ENCODE measurements around the gene TRIP12.
"Not testable (repeated sequence)": the region's sequence is repeated elsewhere in the genome, so short reads cannot be mapped to it uniquely, and the experiment has no call there.

Gene TRIP12

DNA sequence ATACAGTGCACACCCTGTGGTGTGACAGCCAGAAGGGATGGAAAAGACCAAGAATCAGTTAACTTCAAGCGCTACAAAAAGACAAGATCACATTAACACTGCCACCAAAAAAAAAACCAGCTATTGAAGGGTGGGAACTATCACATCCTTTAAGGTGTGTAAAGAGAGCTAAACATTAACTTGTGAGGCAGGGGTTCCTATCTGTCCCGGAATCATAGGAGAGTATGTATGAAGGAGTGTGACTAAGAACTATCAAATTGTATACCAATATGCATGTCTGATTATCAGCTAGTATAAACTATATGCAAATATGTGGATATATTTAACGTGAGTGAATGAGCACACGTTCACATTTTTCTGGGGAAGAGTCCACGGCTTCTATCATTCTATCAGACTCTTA, 119.0 kb downstream of the TRIP12 start:
- no peak for DNase-seq
- H3K36me3 ChIP-seq, result peaks cover 66% of the 10 kb centered on the region
- no peaks in the 10 kb centered on the region for H3K27me3 ChIP-seq
- TF ChIP-seq, protein P1, sequence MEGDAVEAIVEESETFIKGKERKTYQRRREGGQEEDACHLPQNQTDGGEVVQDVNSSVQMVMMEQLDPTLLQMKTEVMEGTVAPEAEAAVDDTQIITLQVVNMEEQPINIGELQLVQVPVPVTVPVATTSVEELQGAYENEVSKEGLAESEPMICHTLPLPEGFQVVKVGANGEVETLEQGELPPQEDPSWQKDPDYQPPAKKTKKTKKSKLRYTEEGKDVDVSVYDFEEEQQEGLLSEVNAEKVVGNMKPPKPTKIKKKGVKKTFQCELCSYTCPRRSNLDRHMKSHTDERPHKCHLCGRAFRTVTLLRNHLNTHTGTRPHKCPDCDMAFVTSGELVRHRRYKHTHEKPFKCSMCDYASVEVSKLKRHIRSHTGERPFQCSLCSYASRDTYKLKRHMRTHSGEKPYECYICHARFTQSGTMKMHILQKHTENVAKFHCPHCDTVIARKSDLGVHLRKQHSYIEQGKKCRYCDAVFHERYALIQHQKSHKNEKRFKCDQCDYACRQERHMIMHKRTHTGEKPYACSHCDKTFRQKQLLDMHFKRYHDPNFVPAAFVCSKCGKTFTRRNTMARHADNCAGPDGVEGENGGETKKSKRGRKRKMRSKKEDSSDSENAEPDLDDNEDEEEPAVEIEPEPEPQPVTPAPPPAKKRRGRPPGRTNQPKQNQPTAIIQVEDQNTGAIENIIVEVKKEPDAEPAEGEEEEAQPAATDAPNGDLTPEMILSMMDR (IDR thresholded peaks at IDR 0.05; ENCODE audit: low read depth, low read length), result no peak
- H3K4me3 ChIP-seq (ENCODE audit: low read depth, low read length), result no peak overlapping the region
- H3K9me3 ChIP-seq, result no peaks in the 10 kb centered on the region
- H3K4me1 ChIP-seq, result no peaks in the 10 kb centered on the region

DNA sequence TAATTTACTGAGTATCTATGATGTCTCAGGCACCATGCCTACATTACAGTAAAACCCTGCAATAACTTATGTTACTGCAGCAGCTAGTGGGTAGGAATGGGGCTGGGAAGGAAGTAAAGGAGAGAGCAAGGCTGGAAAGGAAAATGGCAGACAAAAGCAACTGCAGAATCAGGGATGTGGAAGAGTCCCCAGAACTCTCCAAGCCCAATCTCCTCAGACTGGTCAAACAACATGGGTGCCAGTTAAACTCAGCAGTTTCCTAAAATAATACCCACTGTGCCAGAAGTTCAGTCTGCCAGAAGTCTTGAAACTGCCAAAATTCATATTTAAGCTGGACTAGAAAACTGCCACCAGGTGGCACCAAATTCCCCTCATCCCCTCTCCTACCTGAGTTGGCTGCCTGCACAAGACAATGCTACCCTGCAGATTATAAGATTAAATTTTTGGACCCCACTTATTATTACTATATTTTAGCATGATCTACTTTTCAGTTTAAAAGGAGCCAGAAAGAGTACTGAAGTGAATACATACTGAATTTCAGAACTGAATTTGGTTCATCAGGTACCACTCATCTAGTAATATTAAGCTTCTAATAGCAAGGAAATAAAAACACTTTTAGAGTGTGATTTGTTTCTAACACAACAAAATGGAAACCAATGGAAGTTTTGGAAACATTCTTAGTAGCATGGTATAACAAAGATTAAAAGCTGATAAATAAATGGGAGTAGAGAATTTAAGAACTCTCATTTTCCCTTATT, 120.6 kb downstream of the TRIP12 start:
- Histone ChIP-seq H3K36me3 (peaks cover 67% of the 10 kb centered on the region), H3K9me3 (no peaks in the 10 kb centered on the region), H3K4me1 (no peaks in the 10 kb centered on the region), H3K4me3 (ENCODE audit: low read depth, low read length) (no peak overlapping the region), H3K27me3 (no peaks in the 10 kb centered on the region)
- TF ChIP-seq, protein P1 (IDR thresholded peaks at IDR 0.05; ENCODE audit: low read depth, low read length), result peak; percentile 90
- DNase-seq, result peak; percentile 66

GRCh38 chr2:229798446-229799155, 123.2 kb downstream of the TRIP12 start:
- no peaks in the 10 kb centered on the region for H3K27me3 ChIP-seq
- TF ChIP-seq, protein P1 (IDR thresholded peaks at IDR 0.05; ENCODE audit: low read depth, low read length), result no peak
- no peak for DNase-seq
- no peaks in the 10 kb centered on the region for H3K9me3 ChIP-seq
- no peak overlapping the region for H3K4me3 ChIP-seq (ENCODE audit: low read depth, low read length)
- H3K4me1 ChIP-seq, result no peaks in the 10 kb centered on the region
- peaks cover 66% of the 10 kb centered on the region for H3K36me3 ChIP-seq

DNA sequence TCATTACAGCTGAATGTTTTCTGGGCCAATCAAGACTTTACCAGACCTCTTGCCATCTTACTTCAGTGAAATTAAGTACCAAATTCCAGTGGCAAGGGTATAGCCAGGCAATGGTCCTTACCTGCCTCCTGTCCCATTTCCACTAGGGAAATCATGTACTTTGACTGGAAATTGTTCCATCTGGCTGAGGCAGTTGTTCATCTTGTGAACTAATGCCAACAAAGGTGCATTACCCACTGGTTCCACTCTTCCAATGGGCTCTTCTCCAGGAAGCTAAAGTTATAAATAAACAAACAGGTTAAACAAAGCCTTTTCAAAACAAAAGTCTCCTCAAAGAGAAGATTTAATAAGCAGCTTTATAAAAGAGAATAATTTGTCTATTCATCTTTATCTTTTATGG, 126.8 kb downstream of the TRIP12 start:
- DNase-seq, result no peak
- Histone ChIP-seq H3K9me3 (no peaks in the 10 kb centered on the region), H3K4me3 (ENCODE audit: low read depth, low read length) (no peak overlapping the region), H3K27me3 (no peaks in the 10 kb centered on the region), H3K4me1 (no peaks in the 10 kb centered on the region), H3K36me3 (peaks cover 66% of the 10 kb centered on the region)
- TF ChIP-seq, protein P1 (IDR thresholded peaks at IDR 0.05; ENCODE audit: low read depth, low read length), result no peak

- Histone ChIP-seq H3K9me3 (no peaks in the 10 kb centered on the region), H3K36me3 (peaks cover 66% of the 10 kb centered on the region), H3K4me3 (ENCODE audit: low read depth, low read length) (no peak overlapping the region), H3K27me3 (no peaks in the 10 kb centered on the region), H3K4me1 (no peaks in the 10 kb centered on the region)
- no peak for DNase-seq
- TF ChIP-seq, protein P1 (IDR thresholded peaks at IDR 0.05; ENCODE audit: low read depth, low read length), result no peak
These were observed 127.2 kb downstream of the TRIP12 start for GRCh38 chr2:229794636-229795035.

- DNase-seq; H3K4me3 ChIP-seq (ENCODE audit: low read depth, low read length); H3K4me1 ChIP-seq; H3K9me3 ChIP-seq; H3K27me3 ChIP-seq: not testable (repeated sequence)
- peaks cover 43% of the 10 kb centered on the region for H3K36me3 ChIP-seq
These were observed 135.5 kb downstream of the TRIP12 start for GRCh38 chr2:229786289-229786688.
